ENCODE measurements around the gene MYRF.

Gene MYRF

GRCh38 chr11:61762798-61763197 lies 10.4 kb downstream of the MYRF start:
- no peak for DNase-seq

DNA sequence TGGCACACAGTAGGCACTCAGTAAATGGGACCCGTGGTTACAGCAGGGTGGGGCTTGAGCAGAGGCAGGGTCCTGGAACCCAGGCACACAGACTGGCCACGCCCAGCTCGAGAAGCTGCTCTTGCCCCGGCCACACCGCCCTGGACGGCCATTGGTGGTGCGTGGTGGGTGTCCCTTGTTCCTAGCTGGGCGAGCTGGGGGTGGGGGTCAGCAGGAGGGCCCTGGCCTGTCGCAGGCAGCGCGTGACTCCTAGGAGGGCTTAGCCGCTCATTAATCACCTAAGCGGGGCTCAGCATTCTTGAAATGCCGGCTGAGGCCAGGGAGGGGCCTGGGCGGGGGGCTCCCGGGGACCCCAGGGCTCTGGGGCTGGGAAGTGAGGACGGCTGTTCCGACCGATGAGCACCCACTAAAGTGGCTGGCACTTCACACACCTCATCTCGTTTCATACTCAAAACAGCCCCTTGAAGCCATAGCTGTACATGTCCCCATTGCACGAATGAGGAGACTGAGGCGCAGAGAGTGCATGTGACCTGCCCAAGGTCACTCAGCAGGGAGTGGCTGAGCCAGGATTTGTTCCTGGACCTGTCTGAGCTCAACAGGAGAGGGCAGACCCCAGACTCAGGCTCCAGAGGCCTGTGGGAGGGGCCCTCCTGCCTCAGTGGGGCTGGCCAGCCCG lies 11.6 kb downstream of the MYRF start:
- DNase-seq: no peak

GRCh38 chr11:61764606-61765260 lies 12.3 kb downstream of the MYRF start:
- no peak for DNase-seq

GRCh38 chr11:61765550-61766253 lies 13.3 kb downstream of the MYRF start:
- DNase-seq: no peak

GRCh38 chr11:61766353-61766841 lies 14.0 kb downstream of the MYRF start:
- DNase-seq: no peak

DNA sequence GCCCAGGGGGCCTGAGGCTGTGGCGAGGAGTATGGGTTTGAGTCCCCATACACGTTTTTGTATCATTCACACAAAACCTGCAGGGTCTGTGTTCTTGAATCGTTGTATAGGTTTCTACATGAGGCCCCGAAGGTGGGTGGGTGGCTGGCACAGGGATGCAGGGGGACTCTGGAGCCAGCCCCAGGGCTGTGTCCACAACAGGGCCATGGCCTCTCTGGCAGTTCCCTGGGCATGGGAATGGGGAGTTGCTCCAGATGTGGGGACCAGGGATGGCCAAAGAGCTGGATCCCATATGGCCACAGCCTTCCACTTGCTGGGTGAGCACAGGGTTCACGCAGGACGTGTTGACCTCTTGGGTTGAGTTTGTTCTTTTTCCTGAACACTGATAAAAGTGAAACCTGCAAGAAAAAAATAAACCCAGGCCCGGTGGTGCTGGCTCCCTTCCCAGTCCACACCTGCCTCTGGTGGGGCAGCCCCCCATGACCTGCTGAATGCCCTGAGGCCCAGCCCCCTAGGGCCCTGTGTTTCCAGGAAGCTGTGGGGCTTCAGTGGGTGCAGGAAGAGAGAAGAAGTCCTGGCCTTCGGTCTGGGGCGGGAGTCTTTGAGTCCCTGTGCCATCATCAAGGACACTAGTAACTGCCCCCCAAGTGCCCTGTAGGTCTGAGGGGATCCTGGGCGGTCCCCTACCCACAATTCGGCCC lies 16.1 kb downstream of the MYRF start:
- DNase-seq: no peak

DNA sequence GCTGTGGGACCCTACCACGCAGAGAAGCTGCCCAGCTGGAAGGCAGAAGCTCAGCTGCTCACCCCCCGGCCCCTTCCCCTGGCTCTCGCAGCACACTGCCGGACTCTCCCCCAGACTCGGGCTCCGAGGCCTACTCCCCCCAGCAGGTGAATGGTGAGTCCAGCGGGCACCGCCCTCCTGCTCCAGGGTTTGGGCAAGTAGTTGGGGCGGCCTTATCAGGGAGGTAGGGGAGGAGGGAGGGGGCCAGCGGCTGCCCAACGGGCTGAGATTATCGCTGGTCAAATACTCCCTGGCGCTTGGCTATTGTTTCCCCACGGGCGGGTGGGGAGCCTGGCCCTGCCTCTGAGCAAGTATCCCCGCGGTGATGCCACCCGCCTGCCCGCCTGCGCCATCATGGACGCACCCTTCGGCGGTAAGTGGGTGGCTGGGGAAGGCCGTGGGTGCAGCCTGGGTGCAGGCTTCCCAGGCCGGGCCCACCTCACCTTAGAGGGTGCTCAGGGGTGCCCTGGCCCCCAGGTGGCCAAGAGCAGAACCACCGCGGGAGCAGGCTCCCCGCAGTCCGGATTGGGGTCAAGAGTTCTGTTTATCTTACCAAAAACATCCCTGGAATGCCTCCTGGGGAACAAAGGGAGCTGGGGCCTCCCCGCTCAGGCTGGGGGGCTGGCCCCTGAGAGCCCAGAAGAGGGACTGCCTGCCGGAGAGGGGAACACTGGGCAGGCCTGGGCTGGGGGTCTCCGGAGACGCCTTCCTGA lies 16.9 kb downstream of the MYRF start:
- DNase-seq: no peak

GRCh38 chr11:61769946-61770683 lies 17.7 kb downstream of the MYRF start:
- DNase-seq: no peak

- no peak for DNase-seq
Observed at GRCh38 chr11:61771195-61771894, 18.9 kb downstream of the MYRF start.

DNA sequence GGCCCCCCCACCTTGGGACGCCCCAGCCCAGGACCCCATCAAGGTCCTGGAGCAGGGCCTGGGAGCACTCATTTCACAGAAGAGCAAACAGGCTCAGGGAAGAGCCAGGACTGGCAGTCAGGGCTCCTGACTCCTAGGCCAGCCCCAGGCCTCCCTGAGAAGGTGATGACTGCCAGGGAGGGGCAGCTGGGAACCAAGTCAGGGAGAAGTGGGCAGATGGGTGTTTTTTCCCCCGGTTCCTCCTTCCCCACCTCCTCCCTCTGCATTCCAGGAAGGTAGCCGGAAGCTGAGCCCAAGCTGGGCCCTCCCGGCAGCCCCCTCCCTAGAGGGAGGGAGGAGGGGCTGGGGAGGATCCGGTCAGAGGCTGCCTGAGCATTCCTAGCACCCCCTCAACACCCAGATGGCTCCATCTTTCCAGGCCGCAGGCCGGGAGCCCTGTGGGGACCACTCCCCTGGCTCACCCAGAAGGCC lies 19.6 kb downstream of the MYRF start:
- DNase-seq: no peak

DNA sequence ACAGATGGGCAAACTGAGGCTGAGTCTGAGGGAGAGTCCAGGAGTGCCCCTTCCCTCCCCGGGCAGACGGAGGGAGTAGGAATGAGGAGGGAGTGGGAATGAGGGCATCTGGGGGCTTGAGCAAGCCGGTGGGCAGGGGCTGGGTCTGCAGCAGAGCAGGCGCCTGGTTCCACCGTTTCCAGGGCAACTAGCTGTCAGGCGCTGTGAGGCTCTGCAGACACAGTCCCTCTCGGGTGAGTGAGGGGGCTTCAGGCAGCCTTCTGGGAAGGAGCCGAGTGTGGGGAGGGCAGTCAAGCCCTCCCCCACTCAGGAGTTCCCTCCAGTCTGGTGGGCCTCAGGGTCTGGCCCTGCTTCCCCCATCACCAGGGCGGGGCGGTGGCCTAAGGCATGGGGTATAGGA lies 20.9 kb downstream of the MYRF start:
- DNase-seq: no peak

- no peak for DNase-seq
Observed at GRCh38 chr11:61773809-61774208, 21.4 kb downstream of the MYRF start.

DNA sequence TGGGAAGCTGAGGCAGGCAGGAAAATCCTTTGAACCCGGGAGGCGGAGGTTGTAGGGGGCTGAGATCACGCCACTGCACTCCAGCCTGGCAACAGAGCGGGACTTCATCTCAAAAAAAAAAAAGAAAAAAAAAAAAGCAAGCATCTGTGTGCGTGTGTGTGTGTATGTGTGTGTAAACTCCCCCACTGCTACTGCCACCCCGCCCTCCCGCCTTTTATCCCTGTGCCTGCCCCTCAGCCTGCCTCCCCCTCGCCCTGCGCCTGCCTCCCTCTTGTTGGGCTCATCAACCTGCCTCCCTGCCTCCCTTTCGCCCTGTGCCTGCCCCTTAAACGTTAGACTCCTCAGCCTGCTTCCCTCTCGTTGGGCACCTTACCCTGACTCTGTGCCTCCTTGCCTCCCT lies 22.0 kb downstream of the MYRF start:
- no peak for DNase-seq

DNA sequence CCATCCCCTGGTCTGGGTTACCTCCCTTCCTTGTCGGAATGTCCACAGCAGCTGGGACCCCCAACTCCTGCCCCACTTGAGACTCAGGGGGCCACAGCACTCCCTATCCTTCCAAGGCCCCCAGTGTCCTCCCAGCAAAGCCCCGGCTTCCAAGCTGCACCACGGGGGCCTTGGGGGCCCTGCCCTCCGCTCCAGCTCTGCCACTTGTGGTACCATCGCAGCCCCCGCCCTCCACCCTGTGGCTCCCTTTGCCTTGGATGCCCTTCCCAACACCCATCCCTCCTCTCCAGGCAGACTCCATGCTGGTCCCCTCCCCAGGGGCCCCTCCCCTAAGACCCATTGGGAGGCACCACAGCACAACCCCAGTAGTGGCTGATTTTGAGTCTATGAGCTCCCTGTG lies 22.7 kb downstream of the MYRF start:
- DNase-seq: no peak

GRCh38 chr11:61775606-61776554 lies 23.4 kb downstream of the MYRF start:
- no peak for DNase-seq

- peak; percentile 29 for DNase-seq
Observed at GRCh38 chr11:61776561-61777075, 24.2 kb downstream of the MYRF start.

- peak; percentile 45 for DNase-seq
Observed at GRCh38 chr11:61777234-61778090, 25.0 kb downstream of the MYRF start.

- DNase-seq: no peak
Observed at GRCh38 chr11:61778357-61778886, 26.0 kb downstream of the MYRF start.

All from activated T-cell treated with anti-CD3 and anti-CD28 coated beads for 4 hours (primary cell).